H9 (cell line): ENCODE data around the gene C5orf15. TPM values are rescaled to one million over a fixed set of nuclear protein-coding genes. Genes with fewer than 3 reads are reported as not detected.

Source experiments
- DNase-seq: peaks from one replicate; pipeline ENCODE4 v3.0.0-alpha.2; 2017
- H2AFZ ChIP-seq: one replicate; pipeline ENCODE4 v1.6.1; 2013; ENCODE audit warnings: mild to moderate bottlenecking, low read length, control low read depth, moderate library complexity
- H2AK5ac ChIP-seq: 2 replicates; pipeline ENCODE4 v1.6.1; 2013; ENCODE audit warnings: low read length, control low read depth, mixed read lengths; ENCODE audit not compliant: insufficient read length
- H2BK120ac ChIP-seq: one replicate; pipeline ENCODE4 v1.6.1; 2013; ENCODE audit warnings: low read depth, mild to moderate bottlenecking, low read length, control low read depth, inconsistent platforms; ENCODE audit not compliant: poor library complexity, severe bottlenecking
- H2BK12ac ChIP-seq: 2 replicates; pipeline ENCODE4 v1.6.1; 2013; ENCODE audit warnings: low read length, control low read depth, mixed read lengths, low read depth; ENCODE audit not compliant: insufficient read length
- H2BK15ac ChIP-seq: 2 replicates; pipeline ENCODE4 v1.6.1; 2013; ENCODE audit warnings: low read depth, low read length, control low read depth
- H2BK20ac ChIP-seq: one replicate; pipeline ENCODE4 v1.6.1; 2013; ENCODE audit warnings: low read depth, mild to moderate bottlenecking, low read length, control low read depth, inconsistent platforms; ENCODE audit not compliant: poor library complexity, severe bottlenecking
- H2BK5ac ChIP-seq: 2 replicates; pipeline ENCODE4 v1.6.1; 2013; ENCODE audit warnings: low read length, control low read depth, mixed read lengths; ENCODE audit not compliant: insufficient read length
- H3K14ac ChIP-seq: 2 replicates; pipeline ENCODE4 v1.6.1; 2013; ENCODE audit warnings: low read length, control low read depth; ENCODE audit not compliant: insufficient read depth
- H3K18ac ChIP-seq: 2 replicates; pipeline ENCODE4 v1.6.1; 2013; ENCODE audit warnings: low read depth, mild to moderate bottlenecking, mixed read lengths, low read length, control low read depth; ENCODE audit not compliant: insufficient read length
- H3K23ac ChIP-seq: 2 replicates; pipeline ENCODE4 v1.6.1; 2013; ENCODE audit warnings: low read length, control low read depth, mixed read lengths, low read depth; ENCODE audit not compliant: insufficient read length
- H3K23me2 ChIP-seq: 2 replicates; pipeline ENCODE4 v1.6.1; 2013; ENCODE audit warnings: low read depth, mild to moderate bottlenecking, mixed read lengths, low read length, control low read depth; ENCODE audit not compliant: insufficient read length, poor library complexity, severe bottlenecking
- H3K27ac ChIP-seq: 2 replicates; pipeline ENCODE4 v1.5.1; 2013; ENCODE audit warnings: low read length, control low read depth, mixed read lengths, low read depth; ENCODE audit not compliant: insufficient read length
- H3K27me3 ChIP-seq: 2 replicates; pipeline ENCODE4 v1.6.1; 2013; ENCODE audit warnings: low read length, control low read depth, inconsistent platforms; ENCODE audit not compliant: insufficient read depth
- H3K4ac ChIP-seq: 2 replicates; pipeline ENCODE4 v1.6.1; 2013; ENCODE audit warnings: low read depth, mild to moderate bottlenecking, control low read depth, inconsistent platforms, low read length, moderate library complexity
- H3K4me1 ChIP-seq: 2 replicates; pipeline ENCODE4 v1.6.1; 2013; ENCODE audit warnings: low read length, control low read depth, inconsistent platforms; ENCODE audit not compliant: insufficient read depth
- H3K4me2 ChIP-seq: 2 replicates; pipeline ENCODE4 v1.6.1; 2013; ENCODE audit warnings: low read length, control low read depth, mixed read lengths; ENCODE audit not compliant: insufficient read length, insufficient read depth
- H3K56ac ChIP-seq: 2 replicates; pipeline ENCODE4 v1.6.1; 2013; ENCODE audit warnings: low read depth, mild to moderate bottlenecking, mixed read lengths, low read length, control low read depth; ENCODE audit not compliant: insufficient read length
- H3K79me1 ChIP-seq: 2 replicates; pipeline ENCODE4 v1.6.1; 2013; ENCODE audit warnings: low read depth, mild to moderate bottlenecking, moderate library complexity, low read length, control low read depth, inconsistent platforms; ENCODE audit not compliant: insufficient read depth, poor library complexity, severe bottlenecking
- H3K79me2 ChIP-seq: 2 replicates; pipeline ENCODE4 v1.6.1; 2013; ENCODE audit warnings: low read length, control low read depth, inconsistent platforms; ENCODE audit not compliant: insufficient read depth
- H3K9ac ChIP-seq: 2 replicates; pipeline ENCODE4 v1.6.1; 2013; ENCODE audit warnings: low read length, control low read depth, mixed read lengths; ENCODE audit not compliant: insufficient read length; ENCODE audit errors: extremely low read depth
- H3K9me3 ChIP-seq: one replicate; pipeline ENCODE4 v1.6.1; 2013; ENCODE audit warnings: low read depth, low read length, inconsistent platforms; ENCODE audit not compliant: control insufficient read depth
- H3T11ph ChIP-seq: one replicate; pipeline ENCODE4 v1.6.1; 2013; ENCODE audit warnings: mild to moderate bottlenecking, low read length, control low read depth, inconsistent platforms
- H4K20me1 ChIP-seq: one replicate; pipeline ENCODE4 v1.6.1; 2013; ENCODE audit not compliant: control insufficient read depth, insufficient read length, insufficient read depth
- H4K5ac ChIP-seq: 2 replicates; pipeline ENCODE4 v1.6.1; 2013; ENCODE audit warnings: low read depth, mild to moderate bottlenecking, mixed read lengths, low read length, control low read depth; ENCODE audit not compliant: insufficient read length
- H4K8ac ChIP-seq: replicated peaks from 2 replicates; pipeline ENCODE4 v1.6.1; 2013; ENCODE audit warnings: low read length, control low read depth, mixed read lengths, low read depth; ENCODE audit not compliant: insufficient read length
- H4K91ac ChIP-seq: 2 replicates; pipeline ENCODE4 v1.6.1; 2013; ENCODE audit warnings: low read depth, mild to moderate bottlenecking, moderate library complexity, mixed read lengths, low read length, control low read depth; ENCODE audit not compliant: insufficient read length
- H3K27ac Mint-ChIP-seq, 3 experiments: 2 replicates in 2 of 3; 3 replicates in 1 of 3; pipeline ENCODE4 v1.8.0; 2020 to 2021; ENCODE audit warnings: mixed read lengths in 3 of 3, mild to moderate bottlenecking in 1 of 3, moderate library complexity in 1 of 3
- H3K27me3 Mint-ChIP-seq: 2 replicates; pipeline ENCODE4 v1.8.0; 2021; ENCODE audit warnings: low read depth, mild to moderate bottlenecking, moderate library complexity, mixed read lengths
- H3K36me3 Mint-ChIP-seq, 3 experiments: 2 replicates in 2 of 3; 3 replicates in 1 of 3; pipeline ENCODE4 v1.8.0; 2020 to 2021; ENCODE audit warnings: low read depth in 3 of 3, mixed read lengths in 3 of 3; ENCODE audit not compliant: insufficient read depth in 1 of 3
- H3K4me1 Mint-ChIP-seq, 2 experiments: 2 replicates each; pipeline ENCODE4 v1.8.0; 2020; ENCODE audit warnings: mixed read lengths in 2 of 2
- H3K4me3 Mint-ChIP-seq, 2 experiments: 2 replicates in 1 of 2; 3 replicates in 1 of 2; pipeline ENCODE4 v1.8.0; 2020 to 2021; ENCODE audit warnings: mild to moderate bottlenecking in 2 of 2, mixed read lengths in 2 of 2, moderate library complexity in 1 of 2
- H3K9me3 Mint-ChIP-seq, 2 experiments: 2 replicates in 1 of 2; 3 replicates in 1 of 2; pipeline ENCODE4 v1.8.0; 2020; ENCODE audit warnings: mild to moderate bottlenecking in 2 of 2, mixed read lengths in 2 of 2, moderate library complexity in 1 of 2
- CTCF ChIP-seq: fragments of 200-600 bp; sonication (generic); conservative IDR thresholded peaks from 3 replicates; pipeline ENCODE4 v1.8.0; 2021; ENCODE audit warnings: antibody characterized with exemption, mild to moderate bottlenecking
- WGBS: extraction: QIAGEN DNeasy Blood & Tissue Kit; methylation state at CpG from one replicate; pipeline ENCODE4 v1.1.7; 2013; ENCODE audit warnings: missing lambda C conversion rate, low lambda C conversion rate, mixed read lengths; ENCODE audit not compliant: insufficient read length; ENCODE audit errors: extremely low coverage; 5-methylcytosine and 5-hydroxymethylcytosine counted together
- total RNA-seq: library from RNA; stranded (reverse); gene quantifications from 2 replicates; pipeline ENCODE4 v1.2.1, GENCODE V29; 2021

The C5orf15 gene
- total RNA-seq, 1 experiment from 2014 or later: 33.4 TPM

GRCh38 chr5:133914434-133914833 is 54.0 kb downstream of the C5orf15 start:
- Histone ChIP-seq H3K27me3 (no peaks in the 10 kb centered on the region), H2BK120ac (no peak overlapping the region), H3K79me1 (no peaks in the 10 kb centered on the region), H3K23ac (no peak overlapping the region), H3K9ac (no peak overlapping the region), H3K4me1 (no peaks in the 10 kb centered on the region), H3T11ph (no peak overlapping the region), H3K9me3 (no peaks in the 10 kb centered on the region), H2BK20ac (no peak overlapping the region), H4K20me1 (no peaks in the 10 kb centered on the region), H3K4ac (no peak overlapping the region), H3K27ac (no peak overlapping the region), H3K79me2 (no peaks in the 10 kb centered on the region), H2BK15ac (no peak overlapping the region), H2BK12ac (no peak overlapping the region), H4K8ac (no peak overlapping the region), H3K14ac (no peak overlapping the region), H3K18ac (no peak overlapping the region), H3K23me2 (no peaks in the 10 kb centered on the region), H3K56ac (no peak overlapping the region), H4K91ac (no peak overlapping the region), H2BK5ac (no peak overlapping the region), H2AK5ac (no peak overlapping the region), H4K5ac (no peak overlapping the region), H2AFZ (no peak overlapping the region), H3K4me2 (no peak overlapping the region)
- Mint-ChIP-seq H3K4me1 (peaks cover 0 to 3% of the 10 kb centered on the region in 2 experiments; a peak in 1 of 4 replicates), H3K9me3 (no peaks in the 10 kb centered on the region), H3K27ac (no peak overlapping the region), H3K27me3 (no peaks in the 10 kb centered on the region; the same call in none of the 2 replicates), H3K36me3 (no peaks in the 10 kb centered on the region), H3K4me3 (no peak overlapping the region)
- DNase-seq: no peak
- no peak for TF ChIP-seq CTCF
- WGBS: no CpG with 5 or more reads among the region's 3 CpGs
